Sigmoid colon (tissue), 4 donors: ENCODE data around the gene SDC4.

Experiments used
- EP300 ChIP-seq, 4 donors: sonication (generic); formaldehyde crosslinking; IDR thresholded peaks; one replicate each; pipeline ENCODE4 v1.6.1; 2017; ENCODE audit warnings: antibody characterized with exemption in 4 of 4
- POLR2A ChIP-seq, 2 donors: fragments of 450-650 bp; IDR thresholded peaks; one replicate each; pipeline ENCODE4 v1.6.1; 2016; ENCODE audit warnings: antibody characterized with exemption in 2 of 2, mild to moderate bottlenecking in 2 of 2, moderate library complexity in 2 of 2
- TF ChIP-seq, protein P1 (sequence below), 4 experiments: fragments of 450-650 bp in 3 of 4; fragments of 200-600 bp in 1 of 4; IDR thresholded peaks; one replicate each; pipeline ENCODE4 v1.5.1; 2016 to 2019; ENCODE audit warnings: antibody characterized with exemption in 4 of 4, mild to moderate bottlenecking in 3 of 4, moderate library complexity in 2 of 4

- TF ChIP-seq, protein P1, sequence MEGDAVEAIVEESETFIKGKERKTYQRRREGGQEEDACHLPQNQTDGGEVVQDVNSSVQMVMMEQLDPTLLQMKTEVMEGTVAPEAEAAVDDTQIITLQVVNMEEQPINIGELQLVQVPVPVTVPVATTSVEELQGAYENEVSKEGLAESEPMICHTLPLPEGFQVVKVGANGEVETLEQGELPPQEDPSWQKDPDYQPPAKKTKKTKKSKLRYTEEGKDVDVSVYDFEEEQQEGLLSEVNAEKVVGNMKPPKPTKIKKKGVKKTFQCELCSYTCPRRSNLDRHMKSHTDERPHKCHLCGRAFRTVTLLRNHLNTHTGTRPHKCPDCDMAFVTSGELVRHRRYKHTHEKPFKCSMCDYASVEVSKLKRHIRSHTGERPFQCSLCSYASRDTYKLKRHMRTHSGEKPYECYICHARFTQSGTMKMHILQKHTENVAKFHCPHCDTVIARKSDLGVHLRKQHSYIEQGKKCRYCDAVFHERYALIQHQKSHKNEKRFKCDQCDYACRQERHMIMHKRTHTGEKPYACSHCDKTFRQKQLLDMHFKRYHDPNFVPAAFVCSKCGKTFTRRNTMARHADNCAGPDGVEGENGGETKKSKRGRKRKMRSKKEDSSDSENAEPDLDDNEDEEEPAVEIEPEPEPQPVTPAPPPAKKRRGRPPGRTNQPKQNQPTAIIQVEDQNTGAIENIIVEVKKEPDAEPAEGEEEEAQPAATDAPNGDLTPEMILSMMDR (IDR thresholded peaks at IDR 0.05) = no peak
- TF ChIP-seq POLR2A (IDR thresholded peaks at IDR 0.05) (no peak), EP300 (IDR thresholded peaks at IDR 0.05) (no peak)
These were observed 43.3 kb upstream of the SDC4 start for GRCh38 chr20:45391559-45391958.
